ENCODE measurements around the gene PNP.

PNP gene

DNA sequence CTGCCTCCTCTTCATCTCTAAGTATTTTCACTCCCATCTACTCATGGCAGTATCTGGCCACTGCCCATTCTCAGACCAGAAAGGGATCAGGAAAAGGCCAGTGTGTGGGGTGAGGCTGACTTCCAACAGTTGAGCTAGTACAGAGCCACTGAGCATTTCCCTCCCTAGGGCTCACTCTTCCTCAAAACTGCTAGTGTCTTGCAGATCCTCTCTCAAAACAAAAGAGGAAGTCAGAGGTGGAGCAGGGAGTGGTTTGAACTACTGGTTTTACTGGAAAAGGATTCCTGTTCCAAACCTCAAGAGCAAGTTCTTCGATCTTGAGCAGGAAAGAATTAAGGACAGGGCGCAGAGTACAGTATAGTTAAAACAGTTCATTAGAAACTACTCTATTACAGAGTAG, 24.4 kb downstream of the PNP start:
- Histone ChIP-seq H3K4me1 (ENCODE audit: insufficient read depth, low read length) (no peaks in the 10 kb centered on the region), H3K9me3 (ENCODE audit: insufficient read depth, low read length, severe bottlenecking) (no peaks in the 10 kb centered on the region), H3K27ac (ENCODE audit: low read length) (no peak overlapping the region), H3K79me2 (ENCODE audit: insufficient read depth, low read length) (no peaks in the 10 kb centered on the region), H3K9ac (ENCODE audit: low read depth, low read length) (no peak overlapping the region), H3K4me2 (ENCODE audit: insufficient read depth, low read length) (no peak overlapping the region), H3K4me3 (ENCODE audit: low read depth in 1 of 2, low read length in 2 of 2) (no peak overlapping the region), H2AFZ (ENCODE audit: low read depth, low read length) (no peak overlapping the region), H4K20me1 (ENCODE audit: insufficient read depth, low read length) (no peaks in the 10 kb centered on the region), H3K36me3 (ENCODE audit: insufficient read depth, low read length) (no peaks in the 10 kb centered on the region), H3K27me3 (ENCODE audit: insufficient read depth, low read length, poor library complexity) (peaks cover 8% of the 10 kb centered on the region)
- DNase-seq (no peak), ATAC-seq (ENCODE audit: insufficient read depth, low read depth) (no peak)
- no peak for TF ChIP-seq EZH2 (IDR thresholded peaks at IDR 0.05; ENCODE audit: borderline replicate concordance, low read depth, low read length, severe bottlenecking)
- TF ChIP-seq, protein P1, sequence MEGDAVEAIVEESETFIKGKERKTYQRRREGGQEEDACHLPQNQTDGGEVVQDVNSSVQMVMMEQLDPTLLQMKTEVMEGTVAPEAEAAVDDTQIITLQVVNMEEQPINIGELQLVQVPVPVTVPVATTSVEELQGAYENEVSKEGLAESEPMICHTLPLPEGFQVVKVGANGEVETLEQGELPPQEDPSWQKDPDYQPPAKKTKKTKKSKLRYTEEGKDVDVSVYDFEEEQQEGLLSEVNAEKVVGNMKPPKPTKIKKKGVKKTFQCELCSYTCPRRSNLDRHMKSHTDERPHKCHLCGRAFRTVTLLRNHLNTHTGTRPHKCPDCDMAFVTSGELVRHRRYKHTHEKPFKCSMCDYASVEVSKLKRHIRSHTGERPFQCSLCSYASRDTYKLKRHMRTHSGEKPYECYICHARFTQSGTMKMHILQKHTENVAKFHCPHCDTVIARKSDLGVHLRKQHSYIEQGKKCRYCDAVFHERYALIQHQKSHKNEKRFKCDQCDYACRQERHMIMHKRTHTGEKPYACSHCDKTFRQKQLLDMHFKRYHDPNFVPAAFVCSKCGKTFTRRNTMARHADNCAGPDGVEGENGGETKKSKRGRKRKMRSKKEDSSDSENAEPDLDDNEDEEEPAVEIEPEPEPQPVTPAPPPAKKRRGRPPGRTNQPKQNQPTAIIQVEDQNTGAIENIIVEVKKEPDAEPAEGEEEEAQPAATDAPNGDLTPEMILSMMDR (IDR thresholded peaks at IDR 0.05; ENCODE audit: borderline replicate concordance, extremely low read depth, low read length, poor library complexity, severe bottlenecking), result no peak

DNA sequence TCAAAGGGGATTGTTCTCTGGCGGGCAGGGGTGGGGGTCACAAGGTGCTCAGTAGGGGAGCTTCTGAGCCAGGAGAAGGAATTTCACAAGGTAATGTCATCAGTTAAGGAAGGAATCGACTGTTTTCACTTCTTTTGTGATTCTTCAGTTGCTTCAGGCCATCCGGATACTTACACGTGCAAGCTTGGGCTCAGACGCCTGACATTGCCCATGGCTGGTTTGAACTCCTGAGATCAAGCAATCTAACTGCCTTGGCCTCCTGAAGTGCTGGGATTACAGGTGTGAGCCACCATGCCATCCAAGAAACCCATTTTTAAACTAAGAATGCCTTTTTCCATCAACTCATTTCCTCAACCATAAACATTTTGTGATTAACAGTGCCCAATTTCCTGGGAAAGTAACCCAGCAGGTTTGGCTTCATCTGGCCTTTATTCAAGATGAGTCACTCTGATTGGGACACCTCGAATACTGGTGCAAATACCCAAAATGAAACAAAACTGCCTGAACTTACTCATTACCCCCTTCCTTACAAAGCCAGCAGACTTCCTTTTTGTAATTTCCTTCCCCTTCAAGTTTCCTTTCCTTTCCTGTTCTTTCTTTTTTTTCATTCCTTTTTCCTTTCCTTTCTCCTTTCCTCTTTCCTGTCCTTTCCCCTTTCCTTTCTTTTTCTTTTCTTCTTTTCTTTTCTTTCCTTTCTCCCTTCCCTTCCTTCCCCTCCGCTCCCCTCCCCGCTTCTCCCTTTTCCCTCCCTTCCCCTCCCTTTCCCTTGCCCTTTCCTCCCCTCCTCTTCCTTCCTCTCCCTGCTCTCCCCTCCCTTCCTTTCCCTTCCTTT, 25.9 kb downstream of the PNP start:
- TF ChIP-seq, protein P1 (IDR thresholded peaks at IDR 0.05; ENCODE audit: borderline replicate concordance, extremely low read depth, low read length, poor library complexity, severe bottlenecking), result no peak
- no peak for TF ChIP-seq EZH2 (IDR thresholded peaks at IDR 0.05; ENCODE audit: borderline replicate concordance, low read depth, low read length, severe bottlenecking)
- H3K4me1 ChIP-seq (ENCODE audit: insufficient read depth, low read length), result no peaks in the 10 kb centered on the region
- no peak overlapping the region for H3K4me3 ChIP-seq (ENCODE audit: low read depth in 1 of 2, low read length in 2 of 2)
- no peak overlapping the region for H2AFZ ChIP-seq (ENCODE audit: low read depth, low read length)
- no peaks in the 10 kb centered on the region for H3K9me3 ChIP-seq (ENCODE audit: insufficient read depth, low read length, severe bottlenecking)
- no peaks in the 10 kb centered on the region for H3K36me3 ChIP-seq (ENCODE audit: insufficient read depth, low read length)
- no peaks in the 10 kb centered on the region for H4K20me1 ChIP-seq (ENCODE audit: insufficient read depth, low read length)
- ATAC-seq (ENCODE audit: insufficient read depth, low read depth) (no peak), DNase-seq (no peak)
- no peak overlapping the region for H3K4me2 ChIP-seq (ENCODE audit: insufficient read depth, low read length)
- peaks cover 8% of the 10 kb centered on the region for H3K27me3 ChIP-seq (ENCODE audit: insufficient read depth, low read length, poor library complexity)
- H3K79me2 ChIP-seq (ENCODE audit: insufficient read depth, low read length), result no peaks in the 10 kb centered on the region
- no peak overlapping the region for H3K27ac ChIP-seq (ENCODE audit: low read length)
- H3K9ac ChIP-seq (ENCODE audit: low read depth, low read length), result no peak overlapping the region

DNA sequence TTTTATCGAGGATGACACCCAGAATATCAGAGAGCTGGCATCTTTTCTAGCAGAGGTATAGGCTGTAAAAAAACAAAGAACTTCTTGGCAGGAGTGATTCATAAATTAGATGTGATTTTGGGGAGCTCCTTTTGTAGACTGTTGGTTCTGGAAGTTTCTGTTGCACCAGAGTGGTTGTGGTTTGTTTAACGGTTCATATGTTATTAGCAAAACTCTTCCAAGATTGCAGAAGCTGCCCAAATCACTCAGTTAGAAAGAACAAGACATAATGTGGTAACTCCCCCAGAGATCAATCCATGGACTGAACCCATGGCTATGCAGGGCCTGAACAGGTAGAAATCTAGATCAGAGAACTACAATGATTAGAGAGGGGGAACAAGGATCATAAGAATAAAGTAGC, 29.4 kb downstream of the PNP start:
- TF ChIP-seq EZH2 (IDR thresholded peaks at IDR 0.05; ENCODE audit: borderline replicate concordance, low read depth, low read length, severe bottlenecking), result no peak
- TF ChIP-seq, protein P1 (IDR thresholded peaks at IDR 0.05; ENCODE audit: borderline replicate concordance, extremely low read depth, low read length, poor library complexity, severe bottlenecking), result no peak
- Histone ChIP-seq H3K79me2 (ENCODE audit: insufficient read depth, low read length) (no peaks in the 10 kb centered on the region), H3K4me3 (ENCODE audit: low read depth in 1 of 2, low read length in 2 of 2) (no peak overlapping the region), H3K9me3 (ENCODE audit: insufficient read depth, low read length, severe bottlenecking) (no peaks in the 10 kb centered on the region), H2AFZ (ENCODE audit: low read depth, low read length) (no peak overlapping the region), H3K4me1 (ENCODE audit: insufficient read depth, low read length) (no peaks in the 10 kb centered on the region), H4K20me1 (ENCODE audit: insufficient read depth, low read length) (no peaks in the 10 kb centered on the region), H3K9ac (ENCODE audit: low read depth, low read length) (no peak overlapping the region), H3K4me2 (ENCODE audit: insufficient read depth, low read length) (no peak overlapping the region), H3K36me3 (ENCODE audit: insufficient read depth, low read length) (no peaks in the 10 kb centered on the region), H3K27me3 (ENCODE audit: insufficient read depth, low read length, poor library complexity) (peaks cover 11% of the 10 kb centered on the region), H3K27ac (ENCODE audit: low read length) (no peak overlapping the region)
- ATAC-seq (ENCODE audit: insufficient read depth, low read depth) (no peak), DNase-seq (no peak)

All from DND-41 (cell line).